MCF 10A (cell line): ENCODE measurements around the gene CROCC. TPM values are rescaled to one million over a fixed set of nuclear protein-coding genes. Genes with fewer than 3 reads are reported as not detected.

Experiments
- BruUV-seq: library from RNA; stranded (reverse); fragments of 400-500 nt; replicated peaks from 2 replicates; lab custom pipeline; 2021; lab: Mats Ljungman, UMichigan
- CTCF ChIA-PET: fragments of 300-600 bp; sonication (Branson Sonifier 250); formaldehyde crosslinking; extraction: SDS; loops from one replicate; lab custom pipeline; 2021; ENCODE audit warnings: antibody characterized with exemption, inconsistent platforms; lab: Yijun Ruan, JAX
- POLR2A ChIA-PET: fragments of 300-600, 350-650 bp; sonication (Branson Sonifier 250); formaldehyde crosslinking; extraction: SDS; loops from one replicate; lab custom pipeline; 2020; ENCODE audit warnings: antibody characterized with exemption, inconsistent platforms; lab: Yijun Ruan, JAX
- DNase-seq: peaks from one replicate; pipeline ENCODE4 v3.0.0-alpha.2; 2018; ENCODE audit not compliant: unreplicated experiment
- H3K27ac Mint-ChIP-seq: one replicate; pipeline ENCODE4 v1.8.0; 2022; ENCODE audit warnings: mild to moderate bottlenecking, low read depth, mixed read lengths; ENCODE audit not compliant: unreplicated experiment
- H3K27me3 Mint-ChIP-seq: one replicate; pipeline ENCODE4 v1.8.0; 2022; ENCODE audit warnings: mixed read lengths; ENCODE audit not compliant: insufficient read depth, unreplicated experiment
- H3K36me3 Mint-ChIP-seq: one replicate; pipeline ENCODE4 v1.8.0; 2022; ENCODE audit warnings: mild to moderate bottlenecking, moderate library complexity, mixed read lengths; ENCODE audit not compliant: insufficient read depth, unreplicated experiment
- H3K4me1 Mint-ChIP-seq: one replicate; pipeline ENCODE4 v1.8.0; 2022; ENCODE audit warnings: mixed read lengths; ENCODE audit not compliant: insufficient read depth, unreplicated experiment
- H3K4me3 Mint-ChIP-seq: one replicate; pipeline ENCODE4 v1.8.0; 2022; ENCODE audit warnings: mild to moderate bottlenecking, moderate library complexity, mixed read lengths; ENCODE audit not compliant: unreplicated experiment
- H3K9me3 Mint-ChIP-seq: one replicate; pipeline ENCODE4 v1.8.0; 2022; ENCODE audit warnings: mixed read lengths; ENCODE audit not compliant: unreplicated experiment
- intact Hi-C: fragments of 100-400 bp; cut with micrococcal nuclease; formaldehyde crosslinking; loops from 2 replicates; pipeline ENCODE4 v1.14.1; 2022
- total RNA-seq: library from RNA; stranded (reverse); gene quantifications from 2 replicates; pipeline ENCODE4 v1.2.3, GENCODE V29; 2022
- TF ChIP-seq, protein P1 (sequence below): fragments of 200-600 bp; IDR thresholded peaks from one replicate; pipeline ENCODE4 v1.8.0; 2022; ENCODE audit warnings: antibody characterized with exemption, mild to moderate bottlenecking; ENCODE audit not compliant: unreplicated experiment

Gene CROCC
- total RNA-seq, 1 experiment from 2014 or later, result 9.6 TPM

DNA sequence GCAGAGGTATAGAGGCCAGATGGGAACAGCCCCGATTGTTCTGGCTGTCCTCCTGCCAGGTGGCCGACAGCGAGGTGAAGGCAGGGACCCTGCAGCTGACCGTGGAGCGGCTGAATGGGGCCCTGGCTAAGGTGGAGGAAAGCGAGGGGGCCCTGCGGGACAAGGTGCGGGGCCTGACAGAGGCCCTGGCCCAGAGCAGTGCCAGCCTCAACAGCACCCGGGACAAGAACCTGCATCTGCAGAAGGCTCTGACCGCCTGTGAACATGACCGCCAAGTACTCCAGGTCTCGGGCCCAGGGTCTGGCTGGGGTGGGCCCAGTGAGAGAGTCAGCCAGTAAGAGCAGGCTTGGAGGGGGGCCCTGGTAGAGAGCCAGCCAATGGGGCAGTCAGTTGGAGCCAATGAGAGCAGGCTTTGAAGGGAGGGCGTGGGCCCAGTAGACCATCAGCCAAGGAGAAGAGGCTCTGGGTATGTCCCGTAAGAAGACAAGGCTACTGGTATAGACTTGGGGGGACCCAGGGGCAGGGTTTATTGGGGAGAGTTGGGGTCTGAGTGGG, 47.4 kb downstream of the CROCC start:
- H3K9me3 Mint-ChIP-seq, result no peaks in the 10 kb centered on the region
- POLR2A ChIA-PET, result no interaction called here
- no peak overlapping the region for H3K27ac Mint-ChIP-seq
- no peaks in the 10 kb centered on the region for H3K27me3 Mint-ChIP-seq
- no peak for DNase-seq
- CTCF ChIA-PET, result interaction anchor here (0.6 to 1.4 kb wide), 3 partner anchors 16 to 422 kb away, joined by 3 to 5 read pairs (median 4); no protein-coding TSS in a partner anchor
- BruUV-seq, result no TSS peak
- H3K4me1 Mint-ChIP-seq, result peaks cover 7% of the 10 kb centered on the region
- intact Hi-C loops, result no loop called here
- TF ChIP-seq, protein P1, sequence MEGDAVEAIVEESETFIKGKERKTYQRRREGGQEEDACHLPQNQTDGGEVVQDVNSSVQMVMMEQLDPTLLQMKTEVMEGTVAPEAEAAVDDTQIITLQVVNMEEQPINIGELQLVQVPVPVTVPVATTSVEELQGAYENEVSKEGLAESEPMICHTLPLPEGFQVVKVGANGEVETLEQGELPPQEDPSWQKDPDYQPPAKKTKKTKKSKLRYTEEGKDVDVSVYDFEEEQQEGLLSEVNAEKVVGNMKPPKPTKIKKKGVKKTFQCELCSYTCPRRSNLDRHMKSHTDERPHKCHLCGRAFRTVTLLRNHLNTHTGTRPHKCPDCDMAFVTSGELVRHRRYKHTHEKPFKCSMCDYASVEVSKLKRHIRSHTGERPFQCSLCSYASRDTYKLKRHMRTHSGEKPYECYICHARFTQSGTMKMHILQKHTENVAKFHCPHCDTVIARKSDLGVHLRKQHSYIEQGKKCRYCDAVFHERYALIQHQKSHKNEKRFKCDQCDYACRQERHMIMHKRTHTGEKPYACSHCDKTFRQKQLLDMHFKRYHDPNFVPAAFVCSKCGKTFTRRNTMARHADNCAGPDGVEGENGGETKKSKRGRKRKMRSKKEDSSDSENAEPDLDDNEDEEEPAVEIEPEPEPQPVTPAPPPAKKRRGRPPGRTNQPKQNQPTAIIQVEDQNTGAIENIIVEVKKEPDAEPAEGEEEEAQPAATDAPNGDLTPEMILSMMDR, result no peak
- peaks cover 29% of the 10 kb centered on the region for H3K36me3 Mint-ChIP-seq
- H3K4me3 Mint-ChIP-seq, result no peak overlapping the region

DNA sequence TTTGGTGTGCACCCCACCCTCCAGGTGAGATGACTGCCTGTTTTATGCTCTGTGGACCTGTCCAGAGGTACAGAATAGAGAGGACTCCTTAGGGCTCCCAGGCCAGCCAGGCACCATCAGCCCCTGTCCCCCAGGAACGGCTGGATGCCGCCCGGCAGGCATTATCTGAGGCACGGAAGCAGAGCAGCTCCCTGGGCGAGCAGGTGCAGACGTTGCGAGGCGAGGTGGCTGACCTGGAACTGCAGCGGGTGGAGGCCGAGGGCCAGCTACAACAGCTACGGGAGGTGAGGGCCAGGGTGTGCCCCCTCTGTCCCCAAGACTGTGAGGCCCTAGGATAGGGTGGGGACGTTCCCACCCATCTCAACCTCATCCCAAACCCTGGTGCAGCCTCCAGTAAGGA, 47.9 kb downstream of the CROCC start:
- no TSS peak for BruUV-seq

DNA sequence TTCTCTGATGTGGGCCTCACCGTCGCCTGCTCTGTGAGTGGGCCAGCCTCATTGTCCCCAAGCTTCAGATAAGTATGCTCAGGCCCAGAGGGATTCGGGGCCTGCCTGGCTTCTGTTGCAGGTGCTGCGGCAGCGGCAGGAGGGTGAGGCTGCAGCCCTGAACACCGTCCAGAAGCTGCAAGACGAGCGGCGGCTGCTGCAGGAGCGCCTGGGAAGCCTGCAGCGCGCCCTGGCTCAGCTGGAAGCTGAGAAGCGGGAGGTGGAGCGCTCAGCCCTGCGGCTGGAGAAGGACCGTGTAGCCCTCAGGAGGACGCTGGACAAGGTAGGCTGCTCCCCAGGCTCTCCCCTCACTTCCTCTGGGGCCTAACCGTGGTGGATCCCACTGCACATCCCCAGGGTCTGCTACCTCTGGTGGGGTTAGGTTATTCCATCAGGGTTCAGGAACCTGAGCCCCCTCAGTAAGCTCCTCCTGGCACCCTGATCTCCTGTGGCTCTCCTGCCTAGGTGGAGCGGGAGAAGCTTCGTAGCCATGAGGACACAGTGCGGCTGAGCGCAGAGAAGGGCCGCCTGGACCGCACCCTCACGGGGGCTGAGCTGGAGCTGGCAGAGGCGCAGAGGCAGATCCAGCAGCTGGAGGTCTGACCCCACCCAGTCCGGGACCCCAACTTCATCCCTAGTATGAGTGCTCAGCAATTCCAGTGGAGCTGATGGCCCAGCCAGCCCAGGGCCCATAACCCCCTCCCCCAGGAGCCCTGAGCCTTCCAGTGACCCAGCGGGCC, 48.6 kb downstream of the CROCC start:
- TF ChIP-seq, protein P1, result no peak

More for the DNA sequence above, 47.9 kb downstream of the CROCC start:
- DNase-seq, result no peak
- intact Hi-C loops, result no loop called here
- TF ChIP-seq, protein P1, result no peak
- Mint-ChIP-seq H3K4me3 (no peak overlapping the region), H3K4me1 (peaks cover 7% of the 10 kb centered on the region), H3K27ac (no peak overlapping the region), H3K36me3 (peaks cover 24% of the 10 kb centered on the region), H3K27me3 (no peaks in the 10 kb centered on the region), H3K9me3 (no peaks in the 10 kb centered on the region)
- ChIA-PET CTCF (interaction anchor here (0.6 kb wide), 1 partner anchor 422 kb away, joined by 4 read pairs; no protein-coding TSS in a partner anchor), POLR2A (interaction anchor here (0.8 kb wide), 2 partner anchors 9 to 76 kb away, joined by 3 to 4 read pairs; no protein-coding TSS in a partner anchor)

More for the DNA sequence above, 48.6 kb downstream of the CROCC start:
- intact Hi-C loops, result no loop called here
- Mint-ChIP-seq H3K4me3 (no peak overlapping the region), H3K27me3 (no peaks in the 10 kb centered on the region), H3K9me3 (no peaks in the 10 kb centered on the region), H3K27ac (no peak overlapping the region), H3K4me1 (peaks cover 7% of the 10 kb centered on the region), H3K36me3 (peaks cover 21% of the 10 kb centered on the region)
- POLR2A ChIA-PET, result interaction anchor here (0.8 kb wide), 2 partner anchors 10 to 76 kb away, joined by 3 to 4 read pairs; no protein-coding TSS in a partner anchor
- no TSS peak for BruUV-seq
- CTCF ChIA-PET, result no interaction called here
- no peak for DNase-seq
